Activated CD4-positive, alpha-beta T cell treated with anti-CD3 and anti-CD28 coated beads for 24 hours (primary cell): Measurements from ENCODE around the gene DDN.

ENCODE experiments used
- DNase-seq, 2 donors: peaks; one replicate each; pipeline ENCODE4 v3.0.0-alpha.2; 2020; ENCODE audit warnings: low read depth in 2 of 2

The DDN gene

GRCh38 chr12:49013428-49013827 lies 14.3 kb upstream of the DDN start:
- no peak for DNase-seq

DNA sequence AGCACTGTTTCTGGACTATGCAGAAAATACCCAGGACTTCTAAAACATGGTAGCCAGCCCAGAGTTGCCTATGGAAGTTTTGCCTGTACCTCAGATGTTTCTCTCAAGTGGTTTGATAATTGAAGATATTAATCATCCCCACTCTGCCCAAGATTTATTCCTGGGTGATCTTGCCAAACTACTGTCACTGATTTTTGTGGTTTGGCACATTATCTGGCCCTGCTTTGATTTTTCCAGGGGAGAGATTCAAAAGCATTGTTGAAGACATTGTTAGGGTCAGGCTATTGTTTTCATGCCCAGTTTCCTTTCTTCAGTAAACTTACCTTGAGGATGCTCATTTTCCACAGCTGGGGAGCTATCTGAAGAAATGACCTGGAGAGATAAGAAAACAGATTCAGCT lies 13.6 kb upstream of the DDN start:
- no peak for DNase-seq

DNA sequence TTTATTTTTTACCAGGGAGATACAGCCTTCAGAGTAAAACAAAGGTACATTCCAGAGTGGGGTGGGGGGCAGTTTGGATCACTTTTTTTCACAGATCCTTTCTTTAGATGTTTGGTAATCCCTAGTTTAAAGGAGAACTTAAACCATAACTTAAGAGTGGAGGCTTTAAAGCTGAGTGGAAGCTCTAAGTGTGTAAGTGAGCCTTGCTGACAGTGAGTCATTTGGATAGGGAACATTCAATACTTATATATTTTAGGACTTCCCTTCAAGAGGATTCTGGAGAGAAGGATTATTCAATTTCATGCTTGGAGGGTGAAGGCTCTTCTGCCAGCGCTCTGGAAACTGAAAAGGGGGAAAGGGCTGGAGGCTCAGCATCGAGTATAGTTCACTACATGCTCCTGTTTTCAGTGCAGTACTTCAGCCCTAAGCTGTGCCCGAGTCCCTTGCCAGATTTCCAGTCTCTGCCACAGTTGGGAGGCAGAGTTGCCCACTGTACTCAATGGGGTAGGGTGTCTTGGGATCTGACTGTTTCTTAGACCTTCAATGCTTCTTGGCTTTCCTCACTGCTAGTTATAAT lies 11.0 kb upstream of the DDN start:
- no peak for DNase-seq

GRCh38 chr12:49008943-49009342 lies 9.8 kb upstream of the DDN start:
- DNase-seq: no peak

- no peak for DNase-seq
Measured at GRCh38 chr12:49000346-49000745, 1.2 kb upstream of the DDN start.

- DNase-seq: no peak
Measured at GRCh38 chr12:48998497-48999353, 450 bp downstream of the DDN start.

DNA sequence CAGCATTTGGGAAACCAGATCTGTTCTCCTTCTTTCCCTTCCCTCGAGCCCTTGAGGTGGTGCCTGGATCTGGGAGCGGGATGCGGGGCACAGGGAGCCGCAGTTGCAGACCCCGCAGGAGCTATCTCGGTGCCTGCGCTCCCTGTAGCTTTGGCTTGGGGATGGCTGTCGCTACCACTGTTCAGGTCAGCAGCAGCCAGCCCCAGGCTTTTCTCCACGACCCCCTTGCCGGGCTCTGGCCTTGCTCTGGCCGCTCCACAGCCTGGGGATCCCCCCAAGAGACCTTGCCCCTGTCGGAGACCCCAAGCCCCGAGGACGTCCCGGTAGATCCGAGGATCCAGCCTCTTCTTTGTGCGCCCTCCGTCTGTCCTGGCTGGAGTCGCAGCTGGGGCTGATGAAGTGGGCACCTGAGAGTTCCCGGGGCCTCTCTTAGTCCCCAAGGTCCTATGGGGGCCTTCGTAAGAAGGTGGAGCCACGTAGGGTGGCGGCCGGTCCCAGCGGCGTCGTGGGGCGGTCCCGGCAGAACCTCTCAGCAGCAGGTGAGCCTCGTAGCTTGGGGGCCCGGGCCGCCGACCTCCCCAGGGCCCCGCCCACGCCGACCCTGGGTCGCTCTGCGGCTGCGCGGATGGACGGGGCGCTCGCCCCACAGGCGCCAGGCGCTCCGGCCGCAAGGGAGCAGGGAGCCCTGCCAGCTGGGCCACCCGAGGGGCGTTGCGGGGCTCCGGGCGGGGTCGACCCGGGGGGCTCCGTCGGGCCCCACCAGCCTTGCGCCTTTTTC lies 1.3 kb downstream of the DDN start:
- no peak for DNase-seq

DNA sequence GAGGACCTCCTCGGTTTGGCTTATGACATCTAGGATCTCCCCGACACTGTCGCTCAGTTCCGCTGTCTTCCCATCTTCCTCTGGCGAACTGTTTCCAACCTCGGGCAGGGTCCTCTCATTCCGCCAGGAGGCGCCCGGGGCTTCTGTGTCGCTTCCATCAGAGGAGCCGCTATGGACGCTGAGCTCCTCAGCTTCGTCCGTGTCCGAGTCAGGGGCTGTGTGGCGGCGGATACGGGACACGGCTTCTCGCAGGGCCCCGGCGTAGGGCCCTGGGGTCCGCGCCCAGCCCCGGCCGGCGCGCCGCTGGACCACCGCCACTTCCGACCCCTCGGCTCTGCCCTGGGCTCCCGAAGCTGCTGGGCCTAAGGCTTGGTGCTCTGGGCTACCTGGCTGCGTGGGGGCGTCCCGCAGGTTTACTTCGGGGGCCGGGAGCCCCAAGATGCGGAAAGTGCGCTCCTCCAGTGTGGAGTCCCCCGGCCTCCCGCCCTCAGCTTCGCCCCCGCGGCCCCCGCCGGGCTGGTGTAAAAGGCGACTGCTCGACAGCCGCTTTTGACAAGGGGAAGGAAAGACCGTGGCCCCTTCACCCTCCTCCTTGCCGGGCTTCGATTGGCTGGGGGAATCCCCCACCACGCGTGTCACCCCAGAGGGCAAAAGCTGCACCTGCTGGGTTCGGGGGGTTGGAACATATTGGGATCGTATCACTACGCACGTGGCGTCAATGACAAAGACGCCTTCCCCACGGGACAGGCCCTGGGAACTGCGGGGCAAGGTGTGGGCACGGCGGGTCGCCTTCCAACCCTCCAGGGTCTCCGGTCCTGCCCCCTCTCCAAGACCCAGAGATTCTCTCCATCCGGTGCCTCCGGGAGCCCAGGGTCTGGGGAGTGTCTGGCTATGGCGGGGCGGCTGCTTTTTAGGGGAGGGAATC lies 2.1 kb downstream of the DDN start:
- DNase-seq: no peak

GRCh38 chr12:48995086-48995879 lies 3.9 kb downstream of the DDN start:
- DNase-seq: no peak

- DNase-seq: no peak
Measured at GRCh38 chr12:48994224-48995085, 4.7 kb downstream of the DDN start.

- DNase-seq: no peak
Measured at GRCh38 chr12:48993787-48994186, 5.4 kb downstream of the DDN start.

GRCh38 chr12:48991247-48992050 lies 7.7 kb downstream of the DDN start:
- DNase-seq: no peak

DNA sequence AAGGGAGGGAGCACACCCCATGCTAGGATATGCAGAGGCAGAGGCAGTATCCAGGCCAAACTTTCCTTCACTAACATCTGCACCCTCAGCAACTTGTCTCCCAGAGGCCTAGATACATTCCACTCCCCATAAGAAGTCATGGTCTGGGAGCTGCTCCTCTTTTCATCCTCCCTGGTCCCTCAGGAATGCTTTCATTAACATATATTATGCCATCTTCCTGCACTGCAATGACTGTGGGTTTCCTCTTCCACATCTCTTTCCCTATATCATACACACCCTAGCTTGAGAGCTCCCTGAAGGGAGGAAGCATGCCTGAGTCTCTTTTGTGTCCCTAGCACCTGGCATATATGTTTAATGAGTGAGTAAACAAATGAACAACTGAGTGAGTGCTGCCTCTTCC lies 8.6 kb downstream of the DDN start:
- no peak for DNase-seq

DNA sequence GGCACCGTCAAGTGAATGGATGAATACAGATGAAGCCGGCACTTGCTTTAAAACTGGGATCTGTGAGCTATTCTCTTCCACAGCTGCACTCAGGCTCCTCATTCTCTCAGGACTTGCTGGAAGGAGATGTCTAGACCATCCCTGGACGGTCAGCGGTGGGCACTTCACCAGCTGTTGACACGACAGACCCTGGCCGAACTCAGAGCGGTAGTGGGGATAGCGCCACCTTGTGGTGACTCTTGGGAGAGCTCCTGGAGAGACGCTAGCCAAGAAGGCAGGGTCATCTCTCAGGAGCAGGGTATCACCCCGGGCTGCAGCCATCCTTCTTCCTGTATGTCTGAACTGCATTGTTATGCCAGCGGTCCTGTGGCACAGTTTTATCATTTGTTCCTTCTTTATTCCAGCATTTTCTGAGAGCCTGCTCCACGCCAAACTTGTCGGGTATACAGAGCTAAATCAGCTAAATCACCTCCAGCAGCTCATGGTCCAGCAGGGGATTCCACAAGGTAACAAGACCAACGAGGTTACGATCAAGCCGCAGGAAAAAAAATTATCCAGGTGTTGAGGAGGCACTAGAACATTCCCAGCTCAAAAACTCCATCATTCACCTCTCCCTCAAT lies 11.0 kb downstream of the DDN start:
- peak; percentile 64 to 73 for DNase-seq

- DNase-seq: no peak
Measured at GRCh38 chr12:48986720-48987291, 12.4 kb downstream of the DDN start.

DNA sequence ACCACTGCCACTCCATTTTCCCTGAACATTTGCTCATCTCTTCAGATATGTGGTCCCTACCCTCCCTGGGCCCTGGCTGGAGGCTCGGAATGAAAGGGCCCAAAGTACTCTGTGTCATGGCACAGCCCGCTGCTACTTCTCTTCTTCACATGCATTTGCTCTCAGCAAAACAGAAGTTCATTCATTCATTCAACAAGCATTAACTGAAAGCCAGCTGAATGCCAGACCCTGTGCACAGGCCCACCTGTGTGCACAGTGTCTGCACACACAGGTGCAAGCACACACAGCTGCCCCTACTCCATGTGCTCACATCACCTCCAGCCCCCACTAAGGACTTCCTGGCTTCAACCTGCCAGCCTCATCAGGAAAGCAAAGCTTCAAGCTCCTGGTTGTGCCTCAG lies 13.3 kb downstream of the DDN start:
- DNase-seq: no peak

- no peak for DNase-seq
Measured at GRCh38 chr12:48985475-48985897, 13.7 kb downstream of the DDN start.

DNA sequence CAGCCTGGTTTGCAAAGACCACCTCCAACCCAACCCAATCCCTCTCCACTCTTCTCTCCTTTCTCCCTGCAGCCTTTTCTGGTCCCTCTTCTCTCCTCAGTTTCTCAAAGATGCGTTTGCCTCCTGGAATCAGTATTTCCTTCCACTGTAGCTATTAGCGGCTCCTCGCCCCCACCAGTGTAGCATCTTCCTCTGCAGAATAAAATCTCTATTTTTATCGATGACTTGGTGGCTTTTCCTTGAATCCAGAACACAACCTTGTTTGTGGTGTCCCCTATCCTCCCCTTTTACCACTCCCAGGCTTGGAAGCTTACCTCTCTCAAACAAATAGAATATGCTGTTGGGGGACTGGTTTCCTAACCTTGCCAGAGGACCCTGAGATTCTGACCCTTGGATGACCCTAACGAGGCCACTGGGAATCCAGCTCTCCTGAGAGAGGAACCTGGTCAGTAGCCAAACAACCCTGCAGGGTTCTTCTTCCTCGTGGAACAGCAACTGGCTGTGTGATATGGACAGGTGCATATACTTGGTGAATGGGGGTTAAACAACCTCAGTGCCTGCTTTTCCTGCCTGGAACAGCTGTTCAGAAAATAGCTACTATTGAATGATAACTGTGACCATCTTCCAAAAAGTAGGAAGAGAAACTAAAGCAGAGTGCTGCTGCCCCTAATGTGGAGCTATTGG lies 16.6 kb downstream of the DDN start:
- no peak for DNase-seq
